ENCODE results near the gene RBP5.

DNA sequence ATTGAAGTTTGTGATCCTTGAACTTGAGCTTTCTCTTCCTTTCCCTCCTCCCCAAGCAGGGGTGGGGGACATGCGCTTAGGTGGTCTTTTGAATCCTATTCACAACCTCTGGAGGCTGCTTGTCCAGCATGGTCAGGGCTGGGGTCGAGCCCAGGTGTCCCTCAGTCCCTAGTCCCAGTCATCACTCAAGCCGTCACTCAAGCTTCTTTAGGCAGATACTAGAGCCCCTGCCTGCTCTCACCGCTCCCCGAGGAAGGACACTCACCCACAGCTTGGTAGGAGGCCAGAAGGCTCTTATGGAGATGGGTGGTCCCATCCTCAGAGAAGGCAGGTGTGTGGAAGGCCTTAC lies 19.1 kb downstream of the RBP5 start:
- TF ChIP-seq, protein P1, sequence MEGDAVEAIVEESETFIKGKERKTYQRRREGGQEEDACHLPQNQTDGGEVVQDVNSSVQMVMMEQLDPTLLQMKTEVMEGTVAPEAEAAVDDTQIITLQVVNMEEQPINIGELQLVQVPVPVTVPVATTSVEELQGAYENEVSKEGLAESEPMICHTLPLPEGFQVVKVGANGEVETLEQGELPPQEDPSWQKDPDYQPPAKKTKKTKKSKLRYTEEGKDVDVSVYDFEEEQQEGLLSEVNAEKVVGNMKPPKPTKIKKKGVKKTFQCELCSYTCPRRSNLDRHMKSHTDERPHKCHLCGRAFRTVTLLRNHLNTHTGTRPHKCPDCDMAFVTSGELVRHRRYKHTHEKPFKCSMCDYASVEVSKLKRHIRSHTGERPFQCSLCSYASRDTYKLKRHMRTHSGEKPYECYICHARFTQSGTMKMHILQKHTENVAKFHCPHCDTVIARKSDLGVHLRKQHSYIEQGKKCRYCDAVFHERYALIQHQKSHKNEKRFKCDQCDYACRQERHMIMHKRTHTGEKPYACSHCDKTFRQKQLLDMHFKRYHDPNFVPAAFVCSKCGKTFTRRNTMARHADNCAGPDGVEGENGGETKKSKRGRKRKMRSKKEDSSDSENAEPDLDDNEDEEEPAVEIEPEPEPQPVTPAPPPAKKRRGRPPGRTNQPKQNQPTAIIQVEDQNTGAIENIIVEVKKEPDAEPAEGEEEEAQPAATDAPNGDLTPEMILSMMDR (conservative IDR thresholded peaks at IDR 0.05; ENCODE audit: low read depth, low read length): no peak
- TF ChIP-seq EZH2 (IDR thresholded peaks at IDR 0.05; ENCODE audit: low read length, unreplicated experiment) (no peak), EZH2phosphoT487 (IDR thresholded peaks at IDR 0.05; ENCODE audit: borderline replicate concordance, low read length) (no peak)
